Epithelial cell of prostate (primary cell): Measurements from ENCODE around the gene SUGP1.

ENCODE experiments used
- DNase-seq: peaks from one replicate; pipeline ENCODE4 v3.0.0-alpha.2; 2011; ENCODE audit warnings: low read depth, low spot score
- H3K27ac ChIP-seq: fragments of 450-650 bp; 2 replicates; pipeline ENCODE4 v1.5.1; 2017; ENCODE audit warnings: mild to moderate bottlenecking

The SUGP1 gene

GRCh38 chr19:19305066-19305465 is 15.2 kb downstream of the SUGP1 start:
- no peak for DNase-seq
- H3K27ac ChIP-seq: no peak overlapping the region

- H3K27ac ChIP-seq: no peak overlapping the region
- DNase-seq: no peak
Measured at GRCh38 chr19:19304186-19304965, 15.9 kb downstream of the SUGP1 start.

GRCh38 chr19:19303411-19303810 is 16.9 kb downstream of the SUGP1 start:
- no peak for DNase-seq
- H3K27ac ChIP-seq: no peak overlapping the region

- no peak for DNase-seq
- H3K27ac ChIP-seq: no peak overlapping the region
Measured at GRCh38 chr19:19300613-19301012, 19.7 kb downstream of the SUGP1 start.

GRCh38 chr19:19297759-19298158 is 22.6 kb downstream of the SUGP1 start:
- no peak for DNase-seq
- no peak overlapping the region for H3K27ac ChIP-seq

- no peak overlapping the region for H3K27ac ChIP-seq
- no peak for DNase-seq
Measured at GRCh38 chr19:19296953-19297689, 23.2 kb downstream of the SUGP1 start.

- DNase-seq: no peak
- H3K27ac ChIP-seq: no peak overlapping the region
Measured at GRCh38 chr19:19294914-19295313, 25.4 kb downstream of the SUGP1 start.

- no peak overlapping the region for H3K27ac ChIP-seq
- no peak for DNase-seq
Measured at GRCh38 chr19:19292607-19293006, 27.7 kb downstream of the SUGP1 start.

GRCh38 chr19:19285686-19286085 is 34.6 kb downstream of the SUGP1 start:
- no peak for DNase-seq
- no peak overlapping the region for H3K27ac ChIP-seq

- DNase-seq: no peak
- H3K27ac ChIP-seq: no peak overlapping the region
Measured at GRCh38 chr19:19280561-19280960, 39.7 kb downstream of the SUGP1 start.

GRCh38 chr19:19279853-19280252 is 40.5 kb downstream of the SUGP1 start:
- no peak for DNase-seq
- H3K27ac ChIP-seq: no peak overlapping the region

- no peak overlapping the region for H3K27ac ChIP-seq
- no peak for DNase-seq
Measured at GRCh38 chr19:19279062-19279612, 41.2 kb downstream of the SUGP1 start.

GRCh38 chr19:19278315-19278714 is 42.0 kb downstream of the SUGP1 start:
- DNase-seq: no peak
- H3K27ac ChIP-seq: no peak overlapping the region

GRCh38 chr19:19276851-19277250 is 43.5 kb downstream of the SUGP1 start:
- DNase-seq: no peak
- no peak overlapping the region for H3K27ac ChIP-seq

GRCh38 chr19:19276386-19276785 is 43.9 kb downstream of the SUGP1 start:
- no peak overlapping the region for H3K27ac ChIP-seq
- DNase-seq: no peak

GRCh38 chr19:19274716-19275565 is 45.4 kb downstream of the SUGP1 start:
- no peak overlapping the region for H3K27ac ChIP-seq
- DNase-seq: no peak

- no peak for DNase-seq
- H3K27ac ChIP-seq: no peak overlapping the region
Measured at GRCh38 chr19:19274146-19274545, 46.2 kb downstream of the SUGP1 start.

- H3K27ac ChIP-seq: no peak overlapping the region
- DNase-seq: no peak
Measured at GRCh38 chr19:19271828-19272599, 48.3 kb downstream of the SUGP1 start.

GRCh38 chr19:19270749-19271571 is 49.3 kb downstream of the SUGP1 start:
- no peak for DNase-seq
- H3K27ac ChIP-seq: no peak overlapping the region
